Thyroid gland (tissue), 4 donors: ENCODE measurements around the gene COX6A2. TPM values are rescaled to one million over a fixed set of nuclear protein-coding genes. Genes with fewer than 3 reads are reported as not detected.

ENCODE experiments used
- DNase-seq, 2 donors: peaks; one replicate each; pipeline ENCODE4 v3.0.0-alpha.2; 2019
- H3K27ac ChIP-seq, 3 donors: fragments of 200-600 bp; sonication (generic); 1 replicate in 2 of 3; 2 replicates in 1 of 3; pipeline ENCODE4 v1.5.1; 2016 to 2019; ENCODE audit warnings: mild to moderate bottlenecking in 1 of 3, moderate library complexity in 1 of 3
- H3K27me3 ChIP-seq: fragments of 200-600 bp; sonication (generic); one replicate; pipeline ENCODE4 v1.5.1; 2019
- H3K36me3 ChIP-seq, 2 donors: fragments of 200-600 bp; sonication (generic); one replicate each; pipeline ENCODE4 v1.5.1; 2016 to 2019
- H3K4me1 ChIP-seq, 2 donors: fragments of 200-600 bp; sonication (generic); one replicate each; pipeline ENCODE4 v1.5.1; 2017 to 2019
- H3K4me3 ChIP-seq, 3 donors: fragments of 200-600 bp; sonication (generic); replicated peaks in 1 of 3; 1 replicate in 2 of 3; 2 replicates in 1 of 3; pipeline ENCODE4 v1.5.1; 2016; ENCODE audit warnings: mild to moderate bottlenecking in 1 of 3
- H3K9me3 ChIP-seq: fragments of 200-600 bp; sonication (generic); one replicate; pipeline ENCODE4 v1.5.1; 2017
- CTCF ChIP-seq, 6 experiments: fragments of 200-600 bp in 3 of 6; fragments of 450-650 bp in 3 of 6; sonication (generic) in 3 of 6; IDR thresholded peaks; one replicate each; pipeline ENCODE4 v1.5.1; 2016 to 2019; ENCODE audit warnings: antibody characterized with exemption in 6 of 6, mild to moderate bottlenecking in 2 of 6, inconsistent platforms in 1 of 6, moderate library complexity in 1 of 6
- POLR2A ChIP-seq, 2 donors: fragments of 450-650 bp; IDR thresholded peaks; one replicate each; pipeline ENCODE4 v1.6.1; 2017; ENCODE audit warnings: antibody characterized with exemption in 2 of 2, mild to moderate bottlenecking in 2 of 2, moderate library complexity in 1 of 2
- WGBS, 2 donors: methylation state at CpG; one replicate each; pipeline ENCODE4 v1.1.5; 2017; 5-methylcytosine and 5-hydroxymethylcytosine counted together
- intact Hi-C: fragments of 100-400 bp; cut with DNase I; formaldehyde crosslinking; loops from one replicate; pipeline ENCODE4 v1.15.1; 2023
- total RNA-seq, 4 donors: library from RNA; depleted of rRNA; stranded (reverse); fragments of >200 nt; gene quantifications; one replicate each; pipeline ENCODE4 v1.2.3, GENCODE V29; 2016

COX6A2 gene
- total RNA-seq, 4 donors from 2014 or later, result not detected

GRCh38 chr16:31461201-31461920, 33.2 kb upstream of the COX6A2 start:
- 90 to 92% methylated on average over 9 to 10 of the region's 10 CpGs for WGBS, 2 donors
- no peak for DNase-seq
- intact Hi-C loops, result loop anchor here (10.0 kb wide), 1 partner anchor 277 kb away; the partner anchor contains the start of gene FUS
- Histone ChIP-seq H3K36me3 (peaks cover 22% of the 10 kb centered on the region in 2 donors), H3K9me3 (no peaks in the 10 kb centered on the region), H3K27me3 (no peaks in the 10 kb centered on the region), H3K4me3 (no peak overlapping the region), H3K27ac (no peak overlapping the region), H3K4me1 (peaks cover 23 to 26% of the 10 kb centered on the region in 2 donors)
- TF ChIP-seq POLR2A (IDR thresholded peaks at IDR 0.05) (no peak), CTCF (IDR thresholded peaks at IDR 0.05) (no peak)

- no peaks in the 10 kb centered on the region for H3K9me3 ChIP-seq
- no peak for DNase-seq
- intact Hi-C loops, result loop anchor here (10.0 kb wide), 1 partner anchor 276 kb away; the partner anchor contains the start of gene FUS
These were observed 32.4 kb upstream of the COX6A2 start for GRCh38 chr16:31460582-31461002.

DNA sequence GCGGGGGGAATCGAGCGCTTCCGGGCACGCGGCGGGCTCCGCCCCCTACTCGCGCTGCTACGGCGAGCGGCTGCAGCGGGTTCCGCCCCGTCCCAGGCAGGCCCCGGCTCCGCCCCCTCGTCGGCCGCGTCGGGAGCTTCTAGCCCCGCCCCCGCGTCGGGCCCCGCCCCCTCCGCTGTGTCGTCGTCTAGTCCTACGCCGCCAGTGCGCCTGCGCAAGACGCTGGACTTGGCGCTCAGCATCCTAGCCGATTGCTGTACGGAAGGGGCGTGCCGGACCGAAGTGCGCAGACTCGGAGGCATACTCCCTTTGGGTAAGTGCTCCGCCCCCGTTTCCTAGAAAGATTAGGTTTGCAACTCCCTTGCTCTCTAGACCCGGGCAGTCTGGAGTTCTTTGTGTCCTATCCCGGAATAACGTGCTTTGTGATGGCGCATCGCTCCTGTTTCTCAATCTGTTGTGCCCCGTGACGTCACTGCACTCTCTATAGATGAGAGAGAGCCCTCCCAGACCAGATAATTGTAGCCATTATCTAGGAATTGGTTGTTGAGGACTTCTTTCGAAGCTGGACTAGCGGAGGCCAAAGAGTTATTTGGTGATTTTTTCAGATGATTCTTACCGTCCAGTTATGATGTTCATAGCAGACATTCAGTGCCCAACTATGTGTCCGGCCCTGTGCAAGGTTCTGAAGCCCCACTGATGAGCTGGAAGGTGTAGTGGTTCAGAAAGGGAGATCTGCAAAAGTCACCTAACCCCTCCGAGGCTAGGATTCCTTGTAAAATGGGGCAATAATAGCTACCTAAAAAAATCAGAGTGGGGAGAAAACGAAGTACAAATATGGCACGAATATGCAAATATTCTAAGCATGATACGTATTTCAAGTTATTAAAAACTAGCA, 31.8 kb upstream of the COX6A2 start:
- intact Hi-C loops, result loop anchor here (10.0 kb wide), 1 partner anchor 275 kb away; the partner anchor contains the start of gene FUS
- peak; percentile 100 for DNase-seq
- H3K9me3 ChIP-seq, result no peaks in the 10 kb centered on the region
- no peak for TF ChIP-seq CTCF (IDR thresholded peaks at IDR 0.05)
- peak in 1 of 2 donors; percentile 18 for TF ChIP-seq POLR2A (IDR thresholded peaks at IDR 0.05)
- peak overlapping the region in 2 of 3 donors; percentile 66 to 79 for H3K4me3 ChIP-seq
- H3K27me3 ChIP-seq, result no peaks in the 10 kb centered on the region
- H3K27ac ChIP-seq, result peak overlapping the region; percentile 96 to 100 (median 98)
- 9 to 12% methylated on average over 15 to 22 of the region's 61 CpGs for WGBS, 2 donors
- H3K36me3 ChIP-seq, result peaks cover 12 to 19% of the 10 kb centered on the region in 2 donors
- peaks cover 26 to 36% of the 10 kb centered on the region in 2 donors for H3K4me1 ChIP-seq

More at GRCh38 chr16:31460582-31461002, 32.4 kb upstream of the COX6A2 start:
- no peaks in the 10 kb centered on the region for H3K27me3 ChIP-seq
- H3K36me3 ChIP-seq, result peaks cover 16 to 22% of the 10 kb centered on the region in 2 donors
- 56 to 58% methylated on average over 8 of the region's 8 CpGs for WGBS, 2 donors
- H3K4me3 ChIP-seq, result no peak overlapping the region
- H3K4me1 ChIP-seq, result peaks cover 25 to 30% of the 10 kb centered on the region in 2 donors
- peak overlapping the region in 2 of 3 donors; percentile 57 to 75 for H3K27ac ChIP-seq
- TF ChIP-seq CTCF (IDR thresholded peaks at IDR 0.05) (peak in 5 of 6 experiments; percentile 5 to 47 (median 28)), POLR2A (IDR thresholded peaks at IDR 0.05) (no peak)

DNA sequence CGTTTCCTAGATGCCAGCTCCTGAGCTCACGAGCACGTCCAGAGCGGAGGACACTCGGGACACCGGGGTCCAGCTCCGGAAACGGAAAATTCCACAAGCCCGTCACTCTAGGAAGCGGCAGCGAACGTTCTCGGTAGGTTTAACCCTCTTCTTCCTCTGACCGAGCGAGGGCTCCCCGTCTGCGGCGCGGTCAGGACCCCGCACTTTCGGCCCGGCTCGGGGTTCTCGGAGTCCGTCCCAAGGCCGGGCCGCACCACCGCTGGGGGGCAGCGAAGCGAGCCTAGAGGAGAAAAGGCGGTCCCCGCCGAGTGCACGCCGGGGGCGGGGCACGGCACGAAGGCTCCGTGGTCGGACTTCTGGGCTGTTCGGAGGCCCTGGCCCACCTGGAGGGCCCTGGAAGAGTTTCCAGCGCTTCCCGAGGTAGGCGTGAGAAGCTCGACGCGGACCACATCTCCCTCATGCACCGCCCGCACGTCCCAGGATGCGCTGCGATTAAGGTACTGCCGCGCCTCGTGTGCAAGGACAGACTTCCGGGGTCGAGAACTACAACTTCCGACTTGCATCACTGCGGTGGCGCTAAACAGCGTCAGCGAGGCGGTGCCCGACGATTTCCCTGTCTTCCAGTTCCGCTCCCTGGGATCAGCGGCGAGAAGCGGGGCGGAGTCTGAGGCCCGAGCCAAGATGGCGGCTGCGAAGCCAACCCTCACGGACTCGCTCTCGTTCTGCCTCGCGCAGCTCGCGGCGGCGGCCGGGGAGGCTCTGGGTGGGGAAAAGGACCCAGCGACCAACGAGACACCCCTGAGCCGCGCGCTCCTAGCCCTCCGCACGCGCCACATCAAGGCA, 30.9 kb upstream of the COX6A2 start, which contains the start of gene ARMC5:
Gene ARMC5 (plus strand): TSS at position 658 of the 843 bp plus-strand sequence. CDS start 24 bp downstream, at position 682.
- Histone ChIP-seq H3K4me1 (peaks cover 31 to 43% of the 10 kb centered on the region in 2 donors), H3K27me3 (no peaks in the 10 kb centered on the region), H3K27ac (peak within 1 kb of the TSS; percentile 96 to 100 (median 98)), H3K36me3 (peaks cover 4 to 14% of the 10 kb centered on the region in 2 donors), H3K9me3 (no peaks in the 10 kb centered on the region), H3K4me3 (peak within 1 kb of the TSS; percentile 19 to 79 (median 66))
- DNase-seq, result peak; percentile 98 to 99
- WGBS, 2 donors, result 0% methylated on average over 18 to 25 of the region's 91 CpGs
- TF ChIP-seq CTCF (IDR thresholded peaks at IDR 0.05) (peak in 2 of 6 experiments; percentile 36 to 42), POLR2A (IDR thresholded peaks at IDR 0.05) (peak in 1 of 2 donors; percentile 77)
- intact Hi-C loops, result no loop called here
